ENCODE results near the gene PIK3CB.
"Not testable (repeated sequence)": the region's sequence is repeated elsewhere in the genome, so short reads cannot be mapped to it uniquely, and the experiment has no call there.

The PIK3CB gene
- 21.3 to 34.2 reads per million in 2 donors for total RNA-seq

DNA sequence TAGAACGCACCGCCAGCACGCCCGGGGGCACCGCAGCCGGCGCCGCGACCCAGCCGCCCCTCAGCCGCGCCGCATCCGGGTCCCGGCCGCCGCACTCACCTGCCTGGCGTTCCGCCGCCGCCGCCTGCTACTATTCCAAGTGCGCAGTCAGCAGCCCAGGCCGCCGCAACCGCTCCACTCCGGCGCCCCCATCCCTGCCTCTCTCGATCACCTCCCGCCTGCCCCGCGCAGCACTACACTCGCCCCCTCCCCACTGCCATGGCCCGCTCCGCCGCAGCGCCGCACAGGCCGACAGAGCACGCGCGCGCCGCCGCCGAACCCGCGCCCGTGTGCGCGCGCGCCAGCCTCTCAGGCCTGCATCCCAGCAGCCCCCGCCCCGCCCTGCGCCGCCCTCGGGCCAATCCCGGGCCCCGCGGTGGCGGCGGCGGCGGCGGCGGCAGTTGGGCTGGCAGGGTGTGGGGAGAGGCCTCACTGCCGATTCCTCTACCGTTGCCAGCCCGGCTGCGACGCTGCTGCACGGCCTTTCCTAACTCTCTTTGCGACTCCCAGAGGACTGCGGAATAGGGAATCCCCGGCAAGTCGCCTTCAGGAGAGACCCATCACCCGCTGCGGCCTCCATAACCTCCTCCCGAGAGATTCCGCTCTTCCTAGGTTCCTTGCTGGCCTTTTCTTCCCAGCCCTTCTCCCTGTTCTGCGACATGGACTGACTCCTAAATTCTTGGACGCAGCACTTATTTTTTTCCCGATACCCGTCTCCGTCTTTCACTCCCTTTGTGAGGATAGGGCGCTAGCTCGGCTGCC is at the start of gene PIK3CB:
Gene PIK3CB, minus strand, starts transcription at position 333 of the 801 bp plus-strand sequence. CDS start 75,585 bp downstream, outside the sequence.
- peak; percentile 75 for DNase-seq

DNA sequence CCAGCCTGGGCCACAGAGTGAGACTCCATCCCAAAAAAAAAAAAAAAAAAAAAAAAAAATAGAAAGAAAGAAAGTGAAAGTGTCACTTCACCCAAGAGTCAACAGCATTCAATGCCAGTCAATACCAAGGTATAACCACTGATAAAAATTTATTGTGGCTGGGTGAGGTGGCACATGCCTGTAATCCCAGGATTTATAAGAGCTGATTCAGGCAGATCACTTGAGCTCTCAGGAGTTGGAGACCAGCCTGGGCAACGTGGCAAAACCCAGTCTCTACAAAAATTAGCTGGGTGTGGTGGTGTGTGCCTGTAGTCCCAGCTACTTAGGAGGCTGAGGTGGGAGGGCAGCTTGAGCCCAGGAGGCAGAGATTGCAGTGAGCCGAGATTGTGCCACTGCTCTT is 46.5 kb upstream of the PIK3CB start:
- DNase-seq, result no peak

DNA sequence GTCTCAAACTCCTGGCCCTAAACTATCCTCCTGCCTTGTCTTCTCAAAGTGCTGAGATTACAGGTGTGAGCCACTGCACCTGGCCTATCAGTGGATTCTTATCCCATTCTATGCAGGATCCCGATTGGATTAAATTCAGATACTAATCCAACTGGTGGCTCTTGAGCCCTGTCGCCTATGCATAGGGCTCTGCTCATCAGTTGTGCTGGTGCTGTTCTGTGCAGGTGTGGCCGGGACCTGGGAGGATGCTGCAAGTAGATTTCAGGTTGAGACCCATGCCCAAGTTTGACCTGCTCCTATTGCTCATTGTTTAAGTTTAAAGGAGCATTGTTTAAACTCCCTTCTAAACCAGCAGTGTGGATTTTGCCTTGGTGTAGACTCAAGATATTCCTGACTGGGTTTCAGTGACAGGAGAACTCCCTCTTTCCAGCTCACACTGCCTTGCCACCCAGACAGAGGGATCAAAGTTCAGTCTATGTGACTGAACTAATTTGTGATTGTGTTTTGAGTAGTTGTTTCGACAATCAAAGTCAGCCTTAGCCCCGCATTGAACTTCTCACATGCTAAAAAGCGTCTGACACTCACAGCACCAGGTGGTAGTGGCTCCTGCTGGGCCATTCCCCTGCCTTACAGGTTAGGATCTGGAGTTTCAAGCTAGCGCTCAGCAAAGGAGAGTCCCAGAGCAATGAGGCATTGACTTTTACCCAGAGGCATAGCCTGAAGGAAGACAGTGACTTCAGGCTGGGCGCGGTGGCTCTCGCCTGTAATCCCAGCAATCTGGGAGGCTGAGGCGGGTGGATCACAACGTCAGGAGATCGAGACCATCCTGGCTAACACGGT is 45.0 kb upstream of the PIK3CB start:
- no peak for DNase-seq

GRCh38 chr3:138877226-138877625 is 42.5 kb upstream of the PIK3CB start:
- no peak for DNase-seq

DNA sequence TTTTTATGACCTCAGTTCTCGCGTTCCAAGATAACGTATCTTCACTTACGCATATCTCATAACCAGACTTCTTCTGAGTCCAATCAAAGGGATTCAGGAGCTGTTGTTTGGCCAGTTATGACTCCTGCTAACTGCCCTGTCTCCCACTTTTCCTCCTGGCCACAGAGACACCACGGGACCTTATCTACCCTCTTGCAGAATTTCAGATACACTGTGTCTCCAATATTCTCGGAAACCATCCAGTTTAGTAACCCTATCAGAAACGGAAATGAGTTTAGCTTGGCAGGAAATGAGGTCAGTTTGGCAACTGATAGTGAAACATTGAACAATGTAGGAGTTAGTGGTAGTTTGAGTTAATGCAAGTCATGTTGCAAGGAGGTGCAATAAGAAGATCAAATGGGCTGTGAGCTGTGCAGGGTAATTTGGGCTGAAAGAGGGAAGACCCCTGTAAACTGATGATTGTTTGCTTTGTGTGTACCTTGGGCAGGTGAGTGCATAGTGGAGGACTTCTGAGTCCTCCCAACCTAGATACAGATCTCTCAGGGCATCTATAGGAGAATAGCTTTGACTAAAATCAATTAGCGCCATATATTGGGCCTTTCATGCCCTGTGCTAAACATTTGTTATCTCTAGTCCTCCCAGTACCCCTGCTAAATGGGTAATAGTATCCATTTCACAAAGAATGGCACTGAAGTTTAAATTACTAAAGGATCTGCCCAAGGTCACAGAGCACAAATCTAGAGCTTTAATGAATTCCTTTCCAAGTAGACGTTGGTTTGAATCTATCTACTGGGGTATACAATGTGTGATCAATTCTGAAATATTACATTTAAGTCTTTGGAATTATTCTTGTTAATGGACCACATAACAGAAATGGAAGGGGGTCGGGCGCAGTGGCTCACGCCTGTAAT is 41.3 kb upstream of the PIK3CB start:
- no peak for DNase-seq

DNA sequence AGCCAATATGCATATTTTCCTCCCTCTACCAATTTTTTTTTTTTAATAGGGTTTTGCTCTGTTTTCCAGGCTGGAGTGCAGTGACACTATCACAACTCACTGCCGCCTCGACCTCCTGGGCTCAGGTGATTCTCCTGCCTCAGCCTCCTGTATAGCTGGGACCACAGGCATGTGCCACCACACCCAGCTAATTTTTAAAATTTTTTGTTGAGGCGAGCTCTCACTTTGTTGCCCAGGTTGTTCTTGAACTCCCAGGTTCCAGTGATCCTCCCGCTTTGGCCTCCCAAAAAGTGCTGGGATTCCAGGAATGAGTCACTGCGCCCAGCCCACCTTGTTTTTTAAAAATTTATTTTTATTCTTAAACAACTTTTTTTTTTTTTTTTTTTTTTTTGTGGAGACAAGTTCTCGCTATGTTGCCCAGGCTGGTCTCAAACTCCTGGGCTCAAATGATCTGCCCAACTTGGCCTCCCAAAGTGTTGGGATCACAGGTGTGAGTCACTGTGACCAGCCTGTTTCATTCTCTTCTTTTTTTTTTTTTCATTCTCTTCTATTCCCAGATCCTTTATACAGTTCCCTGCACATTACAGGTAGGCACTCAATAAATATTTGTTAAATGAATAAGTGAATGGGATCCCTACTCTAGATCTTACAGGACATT is 40.5 kb upstream of the PIK3CB start:
- DNase-seq, result no peak

DNA sequence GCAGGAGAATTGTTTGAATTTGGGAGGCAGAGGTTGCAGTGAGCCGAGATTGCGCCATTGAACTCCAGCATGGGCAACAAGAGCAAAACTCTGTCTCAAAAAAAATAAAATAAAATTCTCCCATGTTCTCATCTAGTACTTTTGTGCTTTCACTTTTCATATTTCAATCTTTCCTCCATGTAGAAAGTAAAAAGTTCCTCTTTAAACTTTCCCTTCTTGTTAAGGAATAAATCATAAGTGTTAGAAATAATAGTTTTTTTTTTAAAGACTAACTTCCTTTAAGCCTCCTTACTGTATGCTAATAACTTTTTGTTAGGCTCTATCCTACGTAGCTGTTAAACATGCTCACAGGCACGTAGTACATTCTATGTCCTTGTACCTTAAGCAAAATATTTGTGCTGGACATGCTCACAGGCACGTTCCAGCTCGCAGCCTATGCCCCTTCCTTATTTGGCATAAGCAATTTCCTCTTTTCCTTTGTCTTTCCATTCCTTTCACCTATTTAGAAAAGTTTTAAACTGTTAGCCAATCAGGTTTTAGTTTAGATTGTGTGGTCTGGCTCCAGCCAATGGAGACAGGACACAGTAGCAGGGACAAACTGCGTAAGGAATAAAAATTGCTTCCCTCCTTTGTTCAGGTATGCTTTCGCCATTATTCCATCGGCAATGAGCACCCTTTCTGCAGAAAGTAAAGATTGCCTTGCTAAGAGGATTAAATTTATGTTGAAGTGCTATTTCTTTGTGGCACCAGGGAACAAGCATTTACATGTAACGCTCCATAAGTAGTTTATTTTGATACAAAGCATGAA is 38.9 kb upstream of the PIK3CB start:
- no peak for DNase-seq

GRCh38 chr3:138872632-138873031 is 37.9 kb upstream of the PIK3CB start:
- no peak for DNase-seq

DNA sequence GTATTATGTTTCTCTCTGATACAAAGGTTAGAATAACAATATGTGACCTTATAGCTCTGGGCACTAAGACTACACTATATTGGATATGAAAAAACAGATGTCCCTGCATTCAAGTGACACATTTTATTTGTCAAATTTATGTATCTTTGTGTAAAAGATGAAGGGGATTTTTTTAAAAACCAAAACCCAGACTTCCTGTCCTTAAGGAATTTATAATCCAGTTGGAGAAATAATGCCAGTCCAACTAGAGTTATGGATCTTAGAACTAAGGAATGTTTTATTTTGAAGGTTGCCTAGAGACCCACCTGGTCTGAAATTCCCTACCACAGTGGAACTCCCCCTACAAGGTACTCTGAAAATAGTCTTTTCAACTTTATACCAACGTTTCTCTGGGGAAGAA is 33.3 kb upstream of the PIK3CB start:
- no peak for DNase-seq

GRCh38 chr3:138863776-138864113 is 29.0 kb upstream of the PIK3CB start:
- DNase-seq, result no peak

- no peak for DNase-seq
Measured at GRCh38 chr3:138862924-138863775, 28.4 kb upstream of the PIK3CB start.

GRCh38 chr3:138862531-138862923 is 27.8 kb upstream of the PIK3CB start:
- DNase-seq, result no peak

GRCh38 chr3:138861798-138862197 is 27.1 kb upstream of the PIK3CB start:
- DNase-seq, result no peak

DNA sequence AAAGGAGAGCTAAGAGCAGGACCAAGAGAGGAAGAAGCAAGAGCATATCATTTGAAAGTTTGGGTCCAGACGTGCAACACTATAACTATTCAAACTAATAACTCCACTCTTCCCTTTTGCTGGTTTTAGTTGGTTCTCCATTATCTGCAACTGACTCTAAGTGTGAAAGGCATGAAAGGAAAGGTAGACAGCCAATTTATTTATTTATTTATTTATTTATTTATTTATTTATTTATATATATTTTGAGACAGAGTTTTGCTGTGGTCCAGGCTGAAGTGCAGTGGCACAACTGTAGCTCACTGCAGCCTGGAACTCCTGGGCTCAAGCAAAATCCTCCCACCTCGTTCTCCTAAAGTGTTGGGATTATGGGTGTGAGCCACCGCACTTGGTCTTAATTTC is 22.1 kb upstream of the PIK3CB start:
- DNase-seq, result no peak

GRCh38 chr3:138854940-138855339 is 20.2 kb upstream of the PIK3CB start:
- DNase-seq, result no peak

GRCh38 chr3:138854204-138854603 is 19.5 kb upstream of the PIK3CB start:
- DNase-seq, result no peak

GRCh38 chr3:138850151-138850550 is 15.4 kb upstream of the PIK3CB start:
- no peak for DNase-seq

DNA sequence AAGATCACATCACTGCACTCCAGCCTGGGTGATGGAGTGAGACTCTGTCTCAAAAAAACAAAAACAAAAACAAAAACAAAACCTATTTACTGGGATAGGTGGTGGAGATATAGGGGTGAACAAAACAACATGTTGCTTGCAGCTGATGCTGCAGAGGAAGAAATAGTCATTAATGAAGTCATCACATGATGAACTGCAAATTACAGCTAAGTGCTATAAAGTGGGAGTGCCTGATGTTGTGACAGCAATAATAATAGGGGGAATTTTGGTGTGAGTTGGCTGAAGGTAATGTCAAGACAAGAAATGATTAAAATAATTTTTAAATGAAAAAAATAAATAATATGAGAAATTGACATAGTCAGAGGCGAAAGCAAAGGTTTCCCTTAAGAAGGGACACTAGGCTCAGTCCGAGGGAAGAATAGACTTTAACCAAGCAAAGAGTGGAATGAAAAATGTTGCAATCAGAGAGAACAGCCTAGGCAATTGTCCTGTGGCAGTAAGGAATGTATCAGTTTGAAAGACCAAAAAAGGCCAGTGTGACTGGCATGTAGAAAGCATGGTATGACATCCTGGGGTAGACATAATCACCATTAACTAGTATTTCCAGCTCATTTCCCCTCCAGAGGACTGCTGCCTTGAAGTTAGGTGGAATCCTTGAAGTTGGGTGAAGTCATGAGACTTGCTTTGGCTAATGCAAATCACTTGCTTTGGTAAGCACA is 14.7 kb upstream of the PIK3CB start:
- no peak for DNase-seq

DNA sequence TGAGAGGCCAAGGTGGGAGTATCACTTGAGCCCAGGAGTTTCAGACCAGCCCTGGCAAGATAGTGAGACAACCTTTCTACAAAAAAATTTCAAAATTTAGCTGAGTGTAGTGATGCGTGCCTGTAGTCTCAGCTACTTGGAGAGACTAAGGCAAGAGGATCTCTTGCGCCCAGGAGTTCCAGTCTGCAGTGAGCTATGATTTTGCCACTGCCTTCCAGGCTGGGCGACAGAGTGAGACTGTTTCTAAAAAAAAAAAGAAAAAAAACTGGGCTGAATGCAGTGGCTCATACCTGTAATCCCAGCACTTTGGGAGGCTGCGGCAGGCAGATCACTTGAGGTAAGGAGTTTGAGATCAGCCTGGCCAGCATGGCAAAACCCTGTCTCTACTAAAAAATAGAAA is 14.0 kb upstream of the PIK3CB start:
- no peak for DNase-seq

DNA sequence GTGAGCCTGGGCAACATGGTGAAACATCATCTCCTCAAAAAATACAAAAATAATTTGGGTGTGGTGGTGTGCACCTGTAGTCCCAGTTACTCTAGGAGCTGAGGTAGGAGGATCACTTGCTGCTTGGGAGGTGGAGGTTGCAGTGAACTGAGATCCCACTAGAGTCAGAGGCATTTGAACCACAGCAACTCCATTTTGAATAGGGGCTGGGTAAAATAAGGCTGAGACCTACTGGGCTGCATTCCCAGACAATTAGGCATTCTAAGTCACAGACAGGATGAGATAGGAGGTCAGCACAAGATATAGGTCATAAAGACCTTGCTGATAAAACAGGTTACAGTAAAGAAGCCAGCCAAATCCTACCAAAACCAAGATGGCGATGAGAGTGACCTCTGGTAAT is 12.1 kb upstream of the PIK3CB start:
- DNase-seq, result not testable (repeated sequence)

Data from activated gamma-delta T cell (primary cell).